Stimulated activated CD8-positive, alpha-beta memory T cell treated with anti-CD3 and anti-CD28 coated beads, Interleukin-4, amount 100 ng/mL, for 24 hours (primary cell): ENCODE data around the gene CDC26.
"Not testable (repeated sequence)": the region's sequence is repeated elsewhere in the genome, so short reads cannot be mapped to it uniquely, and the experiment has no call there.

Experiments used
- DNase-seq: peaks from one replicate; pipeline ENCODE4 v3.0.0-alpha.2; 2020; ENCODE audit warnings: low read depth

The CDC26 gene

DNA sequence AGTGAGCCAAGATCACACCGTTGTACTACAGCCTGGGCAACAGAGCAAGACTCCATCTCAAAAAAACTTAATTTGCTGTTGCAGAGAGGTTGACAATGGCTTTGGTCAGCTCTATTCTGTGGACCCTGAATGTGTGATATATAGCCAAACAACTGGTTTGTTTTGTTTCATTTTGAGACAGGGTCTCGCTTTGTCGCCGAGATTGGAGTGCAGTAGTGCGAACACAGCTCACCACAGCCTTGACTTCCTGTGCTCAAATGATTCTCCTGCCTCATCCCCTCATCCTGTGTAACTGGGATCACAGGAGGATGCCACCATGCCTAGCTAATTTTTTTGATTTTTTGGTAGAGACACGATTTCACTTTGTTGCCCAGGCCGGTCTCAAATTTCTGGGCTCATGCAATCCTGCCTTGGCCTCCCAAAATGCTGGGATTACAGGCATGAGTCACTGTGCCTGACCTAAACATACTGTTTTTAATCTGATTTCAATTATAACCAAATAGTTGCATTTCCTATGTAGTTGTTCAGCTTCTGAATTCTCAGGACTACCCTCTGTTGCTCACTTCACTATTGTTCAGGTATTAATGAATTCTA is 18.0 kb upstream of the CDC26 start:
- no peak for DNase-seq

DNA sequence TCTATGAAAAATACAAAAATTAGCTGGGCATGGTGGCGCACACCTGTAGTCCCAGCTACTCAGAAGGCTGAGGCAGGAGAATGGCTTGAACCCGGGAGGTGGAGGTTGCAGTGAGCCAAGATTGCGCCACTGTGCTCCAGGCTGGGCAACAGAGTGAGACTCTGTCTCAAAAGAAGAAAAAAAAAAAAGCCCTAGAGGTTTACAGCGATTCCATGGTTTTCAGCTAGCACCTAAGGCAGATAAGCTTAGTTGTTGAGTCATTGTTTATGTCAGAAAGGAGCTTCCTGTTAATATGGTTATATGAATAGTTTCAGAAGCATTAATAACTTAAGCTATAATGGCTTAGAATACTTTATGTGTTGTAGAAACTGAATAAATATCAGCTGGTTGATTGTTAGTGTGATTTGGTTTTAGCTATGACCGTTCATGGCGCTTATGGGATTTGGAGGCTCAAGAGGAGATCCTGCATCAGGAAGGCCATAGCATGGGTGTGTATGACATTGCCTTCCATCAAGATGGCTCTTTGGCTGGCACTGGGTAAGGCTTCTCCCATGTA is 14.8 kb upstream of the CDC26 start:
- DNase-seq, result no peak

DNA sequence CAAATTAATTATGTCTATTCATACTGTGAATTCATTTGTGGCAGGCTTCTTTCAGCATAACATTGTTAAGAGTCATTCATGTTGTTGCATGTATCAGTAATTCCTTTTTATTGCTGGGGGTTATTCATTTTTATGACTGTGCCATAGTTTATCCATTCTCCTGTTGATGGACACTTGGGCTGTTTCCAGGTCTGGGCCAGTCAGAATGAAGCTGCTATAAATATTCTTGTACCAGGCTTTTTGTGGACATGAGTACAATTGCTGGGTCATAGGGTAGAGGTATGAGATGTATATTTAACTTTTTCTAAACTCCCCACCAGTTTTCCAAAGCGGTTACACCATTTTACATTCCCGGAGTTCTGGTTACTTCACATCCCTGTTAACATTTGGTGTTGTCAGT is 13.7 kb upstream of the CDC26 start:
- no peak for DNase-seq

DNA sequence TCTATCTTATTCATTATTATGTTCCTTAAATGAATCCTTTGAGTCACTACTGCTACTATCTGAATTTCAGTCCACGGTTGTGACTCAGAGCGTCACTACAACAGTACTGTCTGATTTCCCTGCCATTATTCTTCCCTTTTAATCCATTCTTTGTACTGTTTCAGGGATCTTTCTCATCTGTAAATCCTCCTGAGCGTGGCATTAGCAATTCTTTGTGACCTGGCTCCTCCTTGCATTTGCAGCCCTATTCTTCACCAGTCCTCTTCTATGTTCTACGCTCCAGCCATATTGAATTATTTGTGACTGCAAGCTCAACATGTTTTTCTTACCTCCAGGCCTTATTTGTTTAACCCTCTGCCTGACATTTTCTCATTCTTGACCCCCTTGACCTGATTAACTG is 6.0 kb upstream of the CDC26 start:
- no peak for DNase-seq

DNA sequence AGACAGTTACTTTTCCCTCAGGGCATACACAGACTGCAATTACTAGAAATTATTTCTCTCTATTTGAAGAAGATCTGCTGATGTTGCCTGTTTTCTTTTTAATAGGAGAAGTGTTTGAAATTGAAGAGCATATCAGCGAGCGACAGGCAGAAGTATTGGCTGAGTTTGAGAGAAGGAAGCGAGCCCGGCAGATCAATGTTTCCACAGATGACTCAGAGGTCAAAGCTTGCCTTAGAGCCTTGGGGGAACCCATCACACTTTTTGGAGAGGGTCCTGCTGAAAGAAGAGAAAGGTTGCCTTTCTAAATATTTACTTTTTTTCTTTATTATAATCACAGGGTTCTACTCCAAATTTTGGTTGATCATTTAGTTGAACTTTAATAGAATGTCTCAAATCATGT is 3.5 kb upstream of the CDC26 start:
- no peak for DNase-seq

DNA sequence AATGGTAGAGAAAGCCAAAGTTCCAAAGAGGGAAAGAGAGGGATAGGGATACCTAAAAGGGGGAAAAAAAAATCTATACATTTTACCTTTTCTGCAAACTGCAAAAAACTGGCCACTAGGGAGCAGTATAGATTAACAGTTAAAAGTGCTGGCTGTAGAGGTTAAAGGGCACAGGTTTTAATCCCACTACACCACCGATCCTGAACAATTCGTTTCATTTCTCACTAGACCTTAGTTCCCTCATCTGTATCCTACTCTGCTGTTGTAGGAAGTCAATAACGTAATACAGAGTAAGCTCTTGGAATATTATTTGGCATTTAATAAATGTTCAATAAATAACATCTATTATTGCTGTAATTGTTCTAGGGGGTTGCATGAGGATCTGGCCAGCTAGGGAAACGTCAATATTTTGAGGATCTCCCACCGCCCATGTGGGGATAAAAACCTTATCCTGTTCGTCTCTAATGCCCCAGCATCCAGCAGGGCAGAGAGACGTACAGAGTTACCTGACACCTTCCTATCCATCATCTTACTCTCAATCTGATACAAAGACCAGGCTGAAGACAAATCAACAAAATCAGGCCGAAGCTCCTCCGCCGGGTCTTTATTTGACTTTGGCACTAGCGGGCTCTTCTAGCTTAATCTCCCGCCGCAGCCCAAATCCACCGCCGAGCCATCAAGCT is 757 bp downstream of the CDC26 start:
- no peak for DNase-seq

DNA sequence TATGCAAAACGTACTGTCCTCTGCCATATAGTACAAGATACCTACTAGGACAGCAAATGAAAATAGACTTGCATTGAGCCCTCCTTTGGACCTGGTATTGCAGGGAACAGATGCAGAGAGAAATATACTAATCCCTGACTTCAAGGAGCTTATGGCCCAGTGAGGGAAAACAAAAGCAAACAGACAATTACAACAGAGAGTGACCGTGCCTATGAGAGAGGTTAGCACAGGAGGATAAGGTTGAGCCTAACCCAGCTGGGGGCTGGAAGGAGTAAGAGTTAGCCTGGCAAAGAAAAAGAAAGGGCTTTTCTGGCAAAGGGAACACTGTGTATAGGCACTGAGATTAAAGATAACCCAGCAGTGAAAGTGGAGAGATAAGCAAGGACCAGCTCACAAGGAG is 5.5 kb downstream of the CDC26 start:
- no peak for DNase-seq

DNA sequence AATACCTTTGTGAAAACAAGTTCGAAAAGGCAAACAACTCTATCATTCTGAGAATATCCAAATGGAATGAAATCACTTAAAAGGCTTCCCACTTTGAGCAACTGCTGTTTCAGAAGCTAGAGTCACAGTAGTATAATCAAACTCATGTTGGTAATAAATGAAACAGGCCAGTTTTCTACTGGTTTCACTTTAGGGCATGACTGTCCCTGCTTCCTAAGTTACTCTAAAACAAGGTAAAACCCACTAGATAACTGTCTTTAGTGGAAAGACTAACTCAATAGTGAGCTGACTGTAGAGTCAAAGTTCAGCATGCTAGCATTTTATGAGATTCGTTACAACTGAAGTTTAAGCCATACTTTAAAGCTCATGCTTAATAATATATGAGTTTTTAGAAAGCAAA is 6.0 kb downstream of the CDC26 start:
- no peak for DNase-seq

DNA sequence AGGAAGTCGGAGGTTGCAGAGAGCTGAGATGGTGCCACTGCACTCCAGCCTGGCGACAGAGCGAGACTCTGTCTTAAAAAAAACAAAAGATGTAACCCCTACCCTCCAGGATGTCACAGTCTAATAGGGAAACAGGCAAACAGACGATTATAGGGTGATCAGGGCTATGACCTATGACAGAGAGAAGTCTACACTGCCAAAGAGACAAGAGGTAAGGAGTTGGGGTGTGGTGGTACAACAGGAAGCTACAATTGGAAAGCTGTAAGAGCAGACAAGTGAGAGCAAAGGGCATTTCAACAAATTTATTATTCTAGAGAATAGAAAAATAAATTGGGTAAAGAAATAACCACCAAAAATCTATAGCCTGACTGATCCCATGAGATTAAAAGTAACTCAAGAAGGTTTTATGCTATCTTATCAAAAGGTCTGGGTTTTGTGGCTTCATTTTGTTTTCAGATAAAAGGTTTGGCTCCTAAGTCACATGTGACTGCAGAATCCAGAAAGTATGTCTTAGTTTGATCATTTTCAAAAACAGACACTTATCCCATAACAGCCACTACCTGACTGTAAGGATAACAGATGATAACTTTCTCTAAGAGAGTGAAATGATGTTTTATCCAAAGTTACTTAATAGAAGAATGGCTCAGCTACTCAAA is 7.3 kb downstream of the CDC26 start:
- DNase-seq, result no peak

DNA sequence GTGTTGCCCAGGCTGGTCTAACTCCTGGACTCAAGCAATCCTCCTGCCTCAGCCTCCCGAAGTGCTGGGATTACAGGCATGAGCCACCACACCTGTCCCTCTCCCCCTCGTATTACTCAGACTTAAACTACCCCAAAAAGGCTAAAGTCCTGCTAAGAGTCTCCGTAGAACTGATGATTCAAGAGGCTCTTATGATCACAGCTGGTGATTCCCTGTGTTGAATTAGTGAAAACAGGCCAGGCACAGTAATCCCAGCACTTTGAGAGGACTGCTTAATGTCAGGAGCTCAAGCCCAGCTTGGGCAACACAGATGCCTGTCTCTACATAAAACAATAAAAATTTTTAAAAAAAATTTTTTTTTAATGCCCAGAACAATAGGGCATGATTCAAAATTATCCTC is 9.2 kb downstream of the CDC26 start:
- no peak for DNase-seq

DNA sequence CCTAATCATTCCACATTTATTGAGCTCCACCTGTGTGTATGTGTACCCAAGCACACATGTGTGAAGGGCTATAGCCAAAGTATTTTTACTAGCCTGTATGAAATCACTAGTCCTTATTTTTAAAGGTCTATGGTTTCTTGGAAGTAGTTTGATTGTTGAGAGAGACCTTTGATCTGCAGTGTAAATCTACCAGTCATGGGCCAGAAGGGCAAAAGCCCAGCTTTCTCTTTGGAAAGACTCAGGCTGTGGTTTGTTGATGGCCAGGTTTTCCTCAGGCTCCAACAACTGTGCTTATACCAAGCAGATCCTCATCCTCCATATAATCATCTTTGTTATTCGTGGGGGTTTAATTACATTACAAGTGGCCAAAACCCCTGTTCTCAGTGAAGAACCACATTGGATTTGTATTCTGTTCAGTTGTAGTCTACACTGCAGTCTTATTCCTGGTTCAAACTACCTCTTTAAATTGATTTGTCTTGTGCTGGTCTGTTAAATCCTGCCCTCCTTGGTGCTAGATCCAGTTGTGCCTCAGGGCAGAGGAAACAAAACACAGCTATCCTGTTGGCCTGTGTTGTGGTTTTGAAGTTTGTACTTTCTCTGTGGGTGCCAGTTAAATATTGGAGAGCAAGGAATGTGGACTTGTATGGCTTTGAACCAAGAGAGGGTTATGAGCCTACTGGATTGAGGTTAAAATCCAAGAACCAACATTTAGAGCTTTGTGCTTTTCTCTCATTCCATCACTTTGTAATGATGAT is 13.3 kb downstream of the CDC26 start:
- DNase-seq, result no peak

DNA sequence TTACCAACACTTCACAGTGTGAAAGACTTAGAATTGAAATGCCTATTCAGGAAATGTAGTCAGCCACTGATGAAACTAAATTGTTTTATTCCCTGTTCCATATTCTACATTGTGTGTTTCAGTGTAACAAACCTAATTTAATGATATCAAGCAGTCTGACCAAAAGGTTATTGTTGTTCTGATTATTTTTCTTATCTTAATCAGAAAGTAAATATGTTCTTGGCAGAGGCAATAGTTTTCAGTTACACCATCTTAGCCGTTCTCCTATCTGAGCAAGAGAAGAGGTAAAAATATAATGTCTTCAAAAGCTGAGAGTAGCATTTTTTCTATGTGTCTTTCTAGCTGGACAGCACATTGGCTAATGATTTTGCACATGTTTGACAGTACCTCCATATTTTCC is 17.1 kb downstream of the CDC26 start:
- no peak for DNase-seq

DNA sequence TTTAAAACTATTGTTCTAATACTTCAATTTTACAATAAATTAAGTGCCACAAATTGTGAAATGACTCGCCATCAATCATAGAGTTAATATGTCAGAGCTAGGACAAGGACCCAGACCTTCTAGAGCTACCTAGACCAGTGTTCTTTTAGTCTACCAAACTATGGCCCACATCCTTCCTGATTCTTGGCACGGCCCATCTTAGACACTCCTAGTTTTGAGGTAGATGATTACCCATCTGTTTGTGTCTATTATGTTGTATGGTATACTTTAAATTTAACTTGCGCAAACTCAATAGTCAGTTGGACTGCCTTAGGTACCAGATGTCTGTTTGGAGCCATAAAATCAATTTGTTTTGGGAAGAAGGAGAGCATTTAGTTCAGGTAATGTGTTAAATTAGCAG is 17.5 kb downstream of the CDC26 start:
- no peak for DNase-seq

DNA sequence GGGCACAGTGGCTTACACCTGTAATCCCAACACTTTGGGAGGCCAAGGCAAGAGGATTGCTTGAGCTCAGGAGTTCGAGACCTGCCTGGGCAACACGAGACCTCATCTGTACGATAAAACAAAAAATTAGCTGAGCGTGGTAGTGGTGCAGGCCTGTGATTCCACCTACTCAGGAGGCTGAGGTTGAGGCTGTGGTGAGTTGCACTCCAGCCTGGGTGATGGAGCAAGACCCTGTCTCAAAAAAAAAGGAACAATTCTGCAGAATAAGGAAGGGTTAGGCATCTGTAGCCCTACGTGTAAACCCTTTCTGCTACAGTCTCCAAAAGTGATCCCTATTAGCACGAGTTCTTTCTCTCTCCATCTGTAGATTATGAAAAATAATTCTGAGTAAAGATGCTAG is 19.9 kb downstream of the CDC26 start:
- no peak for DNase-seq

DNA sequence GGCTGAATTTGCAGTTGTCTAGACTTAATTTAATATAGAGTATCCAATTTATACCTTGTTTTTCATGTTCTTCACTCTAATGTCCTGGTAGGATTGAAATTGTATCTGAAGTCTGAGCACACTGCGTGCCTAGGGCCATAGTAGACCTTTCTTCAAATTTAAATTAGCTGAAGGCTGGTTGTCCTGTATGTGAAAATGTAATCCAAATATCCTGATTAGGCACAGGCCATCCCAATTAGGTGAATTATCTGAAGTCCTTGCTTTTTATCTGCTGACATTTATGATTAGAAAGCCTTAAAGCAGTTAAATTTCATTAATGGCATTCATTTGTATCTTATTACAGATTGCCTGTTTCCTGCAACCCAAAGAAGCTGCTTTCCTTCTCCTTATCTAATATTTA is 20.4 kb downstream of the CDC26 start:
- no peak for DNase-seq

DNA sequence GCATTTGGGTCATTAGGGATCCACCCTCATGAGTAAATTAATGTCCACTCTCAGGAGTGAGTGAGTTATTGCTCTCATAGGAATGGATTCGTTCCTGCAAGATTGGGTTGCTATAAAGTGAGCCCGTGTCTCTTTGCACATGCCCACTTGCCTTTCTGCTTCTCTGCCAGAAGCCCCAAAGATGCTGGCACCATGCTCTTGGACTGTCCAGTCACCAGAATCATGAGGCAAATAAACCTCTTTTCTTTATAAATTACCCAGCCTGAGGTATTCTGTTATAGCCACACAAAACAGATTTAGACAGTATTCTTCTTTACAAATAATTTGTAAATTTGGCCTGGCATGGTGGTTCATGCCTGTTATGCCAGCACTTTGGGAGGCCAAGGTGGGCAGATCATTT is 24.6 kb downstream of the CDC26 start:
- no peak for DNase-seq

DNA sequence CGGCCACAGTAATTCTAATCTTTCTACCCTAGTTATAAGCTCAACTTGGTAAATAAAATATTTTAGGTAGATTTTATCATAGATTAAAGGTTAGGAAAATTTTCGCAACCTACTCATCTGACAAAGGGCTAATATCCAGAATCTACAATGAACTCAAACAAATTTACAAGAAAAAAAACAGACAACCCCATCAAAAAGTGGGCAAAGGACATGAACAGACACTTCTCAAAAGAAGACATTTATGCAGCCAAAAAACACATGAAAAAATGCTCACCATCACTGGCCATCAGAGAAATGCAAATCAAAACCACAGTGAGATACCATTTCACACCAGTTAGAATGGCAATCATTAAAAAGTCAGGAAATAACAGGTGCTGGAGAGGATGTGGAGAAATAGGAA is 25.7 kb downstream of the CDC26 start:
- not testable (repeated sequence) for DNase-seq

DNA sequence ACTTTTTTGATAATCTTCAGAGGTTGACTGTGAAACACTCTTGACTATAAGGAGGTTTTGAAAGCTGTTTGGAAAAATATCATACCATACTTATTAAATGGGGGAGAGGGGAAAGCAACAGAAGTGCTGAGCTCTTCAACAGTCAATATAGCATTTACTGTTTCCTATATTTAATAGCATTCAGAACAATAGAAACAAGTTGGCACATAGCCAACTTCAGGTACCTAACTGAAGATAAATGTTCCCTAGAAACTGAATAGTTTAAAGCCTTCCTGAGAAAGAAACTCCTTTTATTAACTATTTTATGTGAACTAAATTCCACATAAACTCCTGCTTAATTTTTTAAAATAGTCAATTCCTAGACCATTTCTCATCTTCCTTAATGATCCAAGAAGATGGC is 27.7 kb downstream of the CDC26 start:
- DNase-seq, result no peak

DNA sequence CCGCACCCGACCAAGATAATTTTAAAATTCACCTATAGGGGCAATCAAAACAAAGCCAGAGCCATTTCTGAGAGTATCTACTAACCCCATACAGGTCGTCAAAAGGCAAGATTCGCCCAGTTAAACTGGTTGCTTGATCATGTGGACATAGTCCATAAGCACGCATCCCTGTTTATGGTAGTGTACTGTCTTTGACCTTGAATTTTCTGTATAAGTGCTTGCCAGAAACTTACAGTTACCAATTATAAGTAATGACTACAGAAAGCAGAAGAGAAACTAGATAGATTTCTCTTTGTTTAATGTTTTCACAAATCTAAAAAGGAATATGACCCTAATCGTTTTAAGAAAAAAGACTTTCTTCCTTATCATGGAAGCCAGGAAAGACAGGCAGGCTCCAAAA is 28.4 kb downstream of the CDC26 start:
- DNase-seq, result no peak

DNA sequence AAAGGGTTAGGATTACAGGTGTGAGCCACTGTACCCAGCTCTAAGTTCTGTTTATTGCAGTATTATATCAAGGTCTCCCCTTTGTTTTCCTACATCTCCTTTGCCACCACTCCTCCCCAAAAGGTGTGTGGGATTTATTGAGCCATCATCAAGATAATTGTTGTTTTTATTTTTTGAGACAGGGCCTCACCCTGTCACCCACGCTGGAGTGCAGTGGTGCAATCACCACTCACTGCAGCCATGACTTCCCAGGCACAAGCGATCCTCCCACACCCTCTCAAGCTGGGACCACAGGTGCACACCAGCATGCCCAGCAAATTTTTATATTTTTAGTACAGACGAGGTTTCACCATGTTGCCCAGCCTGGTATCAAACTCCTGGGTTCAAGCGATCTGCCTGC is 29.5 kb downstream of the CDC26 start:
- DNase-seq, result no peak

DNA sequence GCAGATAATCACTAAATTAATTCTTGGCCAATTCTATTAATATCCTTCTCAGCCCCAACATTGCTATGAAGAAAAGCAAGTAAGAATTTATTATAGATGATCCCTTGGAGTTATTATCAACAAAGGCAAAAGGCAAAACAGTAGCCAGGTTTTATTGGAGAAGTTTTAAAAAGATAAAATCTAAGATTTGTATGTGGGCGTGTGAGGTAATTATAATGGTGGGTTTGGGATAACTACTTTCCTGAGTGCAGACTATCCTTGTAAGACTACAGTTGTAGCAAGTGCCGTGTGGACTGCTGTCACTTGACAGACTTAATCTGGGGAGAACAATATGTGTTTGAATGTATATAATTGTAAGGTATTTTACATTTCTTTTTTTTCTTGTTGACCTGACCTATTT is 30.8 kb downstream of the CDC26 start:
- no peak for DNase-seq

DNA sequence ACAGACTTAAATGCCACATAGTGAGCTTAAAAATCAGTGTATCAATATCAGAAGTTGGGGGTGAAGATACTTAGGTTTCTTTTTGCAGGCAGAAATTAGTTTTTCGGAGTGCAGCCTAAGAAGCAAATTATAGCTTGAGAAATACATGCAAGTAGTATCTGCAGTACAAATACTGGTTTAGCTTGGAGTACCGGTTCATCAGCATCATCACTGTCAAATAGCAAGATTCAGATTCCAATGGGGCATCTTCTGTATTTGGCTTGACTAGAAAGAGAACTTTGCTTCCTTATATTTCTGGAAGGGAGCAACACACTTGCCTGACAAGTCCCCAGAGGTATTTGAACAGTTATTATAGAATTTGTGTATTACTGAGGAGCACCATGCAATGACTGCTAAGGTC is 34.2 kb downstream of the CDC26 start:
- no peak for DNase-seq

DNA sequence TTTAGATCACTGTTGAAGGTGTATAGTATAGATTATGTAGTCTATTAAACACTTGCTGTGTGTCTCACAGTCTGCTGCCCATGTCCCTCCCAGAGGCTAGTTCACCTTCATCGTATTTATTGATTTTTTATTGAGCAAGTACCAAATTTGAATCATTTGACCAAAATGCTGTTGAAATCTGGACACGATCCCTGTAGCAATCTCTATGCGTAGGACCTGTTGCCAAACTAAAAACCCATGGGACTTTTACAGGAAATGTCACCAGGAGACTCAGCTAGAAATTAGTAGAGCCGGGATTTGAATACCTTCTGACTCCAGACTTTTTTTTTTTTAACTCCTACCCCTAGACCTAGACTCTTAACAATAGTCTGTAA is 36.5 kb downstream of the CDC26 start:
- DNase-seq, result no peak
